ENCODE data around the gene PDS5A.

DNA sequence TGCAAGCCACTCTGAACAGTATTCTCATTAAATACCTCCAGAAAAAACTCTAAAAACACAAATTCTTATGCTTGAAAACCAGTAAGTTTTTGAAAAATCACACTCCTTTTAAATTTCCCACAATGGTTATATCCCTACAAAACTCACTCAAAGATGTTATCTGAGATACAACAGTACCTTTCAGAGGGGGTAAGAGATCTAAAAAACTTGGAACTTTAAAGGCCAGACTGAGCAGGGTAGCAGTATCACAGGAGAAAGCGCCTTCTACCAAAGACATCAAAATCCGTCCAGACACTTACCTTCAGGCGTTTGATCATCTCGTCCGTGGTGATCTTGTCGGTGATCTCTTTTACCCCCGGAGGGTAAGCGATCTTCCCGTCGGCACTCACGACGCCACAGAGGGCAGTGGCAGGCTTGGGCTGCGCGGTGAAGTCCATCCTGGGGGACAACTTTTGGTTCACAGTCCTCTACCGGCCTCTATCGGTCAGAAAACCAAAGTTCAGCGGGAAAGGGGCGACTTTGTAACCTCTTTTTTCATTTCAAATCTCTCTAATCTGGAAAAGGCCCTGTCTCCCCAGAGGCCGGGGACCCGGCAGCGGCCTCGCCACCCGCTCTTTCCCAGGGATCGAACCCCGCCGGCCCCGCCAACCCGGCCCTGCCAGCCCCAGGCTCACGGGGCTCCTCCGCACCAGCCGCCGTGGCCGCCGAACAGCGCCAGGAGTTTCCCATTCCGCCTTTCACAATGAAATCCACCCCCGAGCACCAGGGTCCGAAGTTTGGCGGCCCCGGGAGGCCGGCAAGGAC is 1.4 kb downstream of the PDS5A start:
- TF ChIP-seq, protein P1, sequence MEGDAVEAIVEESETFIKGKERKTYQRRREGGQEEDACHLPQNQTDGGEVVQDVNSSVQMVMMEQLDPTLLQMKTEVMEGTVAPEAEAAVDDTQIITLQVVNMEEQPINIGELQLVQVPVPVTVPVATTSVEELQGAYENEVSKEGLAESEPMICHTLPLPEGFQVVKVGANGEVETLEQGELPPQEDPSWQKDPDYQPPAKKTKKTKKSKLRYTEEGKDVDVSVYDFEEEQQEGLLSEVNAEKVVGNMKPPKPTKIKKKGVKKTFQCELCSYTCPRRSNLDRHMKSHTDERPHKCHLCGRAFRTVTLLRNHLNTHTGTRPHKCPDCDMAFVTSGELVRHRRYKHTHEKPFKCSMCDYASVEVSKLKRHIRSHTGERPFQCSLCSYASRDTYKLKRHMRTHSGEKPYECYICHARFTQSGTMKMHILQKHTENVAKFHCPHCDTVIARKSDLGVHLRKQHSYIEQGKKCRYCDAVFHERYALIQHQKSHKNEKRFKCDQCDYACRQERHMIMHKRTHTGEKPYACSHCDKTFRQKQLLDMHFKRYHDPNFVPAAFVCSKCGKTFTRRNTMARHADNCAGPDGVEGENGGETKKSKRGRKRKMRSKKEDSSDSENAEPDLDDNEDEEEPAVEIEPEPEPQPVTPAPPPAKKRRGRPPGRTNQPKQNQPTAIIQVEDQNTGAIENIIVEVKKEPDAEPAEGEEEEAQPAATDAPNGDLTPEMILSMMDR (conservative IDR thresholded peaks at IDR 0.05), result peak; percentile 82
- TF ChIP-seq EZH2 (IDR thresholded peaks at IDR 0.05; ENCODE audit: low read depth), result no peak

All from PC-9 (cell line).